PFSK-1 (cell line): Measurements from ENCODE around the gene QTRT2.

Experiments used
- FOXP2 ChIP-seq: optimal IDR thresholded peaks from 2 replicates; pipeline ENCODE3; 2011; ENCODE audit warnings: borderline replicate concordance, control low read depth, inconsistent platforms; ENCODE audit not compliant: insufficient read depth; ENCODE audit errors: extremely low read length, extremely low read depth
- POLR2AphosphoS5 ChIP-seq: IDR thresholded peaks from 2 replicates; pipeline ENCODE4 v1.6.1; 2012; ENCODE audit warnings: low read depth, mild to moderate bottlenecking, control low read depth, low read length, moderate library complexity
- SIN3A ChIP-seq: IDR thresholded peaks from 2 replicates; pipeline ENCODE4 v1.6.1; 2012; ENCODE audit warnings: mild to moderate bottlenecking, low read length, moderate library complexity, borderline replicate concordance; ENCODE audit not compliant: insufficient read depth
- TAF1 ChIP-seq: IDR thresholded peaks from 2 replicates; pipeline ENCODE4 v1.6.1; 2012; ENCODE audit warnings: low read length, control low read depth, borderline replicate concordance; ENCODE audit not compliant: insufficient read depth
- TF ChIP-seq, protein P1 (sequence below), 2 experiments: IDR thresholded peaks; 2 replicates each; pipeline versions ENCODE4 v1.6.1 to v1.8.0; 2011 to 2012; ENCODE audit warnings: low read depth in 2 of 2, low read length in 2 of 2, control low read depth in 1 of 2, inconsistent platforms in 1 of 2, mild to moderate bottlenecking in 1 of 2, moderate library complexity in 1 of 2; ENCODE audit not compliant: insufficient read depth in 1 of 2

QTRT2 gene

DNA sequence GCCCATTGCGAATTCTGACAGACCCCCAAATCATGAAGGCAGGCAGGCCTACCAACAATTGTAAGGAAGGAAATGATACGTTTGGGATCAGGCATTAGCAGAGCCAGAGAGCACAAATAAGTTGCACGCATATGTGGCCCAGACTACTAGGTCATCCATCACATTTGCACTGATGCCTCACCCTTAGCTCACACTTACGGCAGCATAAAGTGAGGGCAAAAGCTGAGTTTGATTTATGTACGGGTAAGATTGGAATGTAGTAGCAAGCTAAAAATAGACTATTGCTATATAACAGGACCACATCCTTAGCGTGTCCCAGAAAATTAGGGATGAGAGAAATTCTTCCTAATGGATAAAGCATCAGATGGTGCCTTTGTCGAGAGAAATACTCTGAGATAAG is 58.6 kb downstream of the QTRT2 start:
- no peak for TF ChIP-seq POLR2AphosphoS5
- TF ChIP-seq FOXP2 = no peak
- no peak for TF ChIP-seq TAF1
- TF ChIP-seq, protein P1, sequence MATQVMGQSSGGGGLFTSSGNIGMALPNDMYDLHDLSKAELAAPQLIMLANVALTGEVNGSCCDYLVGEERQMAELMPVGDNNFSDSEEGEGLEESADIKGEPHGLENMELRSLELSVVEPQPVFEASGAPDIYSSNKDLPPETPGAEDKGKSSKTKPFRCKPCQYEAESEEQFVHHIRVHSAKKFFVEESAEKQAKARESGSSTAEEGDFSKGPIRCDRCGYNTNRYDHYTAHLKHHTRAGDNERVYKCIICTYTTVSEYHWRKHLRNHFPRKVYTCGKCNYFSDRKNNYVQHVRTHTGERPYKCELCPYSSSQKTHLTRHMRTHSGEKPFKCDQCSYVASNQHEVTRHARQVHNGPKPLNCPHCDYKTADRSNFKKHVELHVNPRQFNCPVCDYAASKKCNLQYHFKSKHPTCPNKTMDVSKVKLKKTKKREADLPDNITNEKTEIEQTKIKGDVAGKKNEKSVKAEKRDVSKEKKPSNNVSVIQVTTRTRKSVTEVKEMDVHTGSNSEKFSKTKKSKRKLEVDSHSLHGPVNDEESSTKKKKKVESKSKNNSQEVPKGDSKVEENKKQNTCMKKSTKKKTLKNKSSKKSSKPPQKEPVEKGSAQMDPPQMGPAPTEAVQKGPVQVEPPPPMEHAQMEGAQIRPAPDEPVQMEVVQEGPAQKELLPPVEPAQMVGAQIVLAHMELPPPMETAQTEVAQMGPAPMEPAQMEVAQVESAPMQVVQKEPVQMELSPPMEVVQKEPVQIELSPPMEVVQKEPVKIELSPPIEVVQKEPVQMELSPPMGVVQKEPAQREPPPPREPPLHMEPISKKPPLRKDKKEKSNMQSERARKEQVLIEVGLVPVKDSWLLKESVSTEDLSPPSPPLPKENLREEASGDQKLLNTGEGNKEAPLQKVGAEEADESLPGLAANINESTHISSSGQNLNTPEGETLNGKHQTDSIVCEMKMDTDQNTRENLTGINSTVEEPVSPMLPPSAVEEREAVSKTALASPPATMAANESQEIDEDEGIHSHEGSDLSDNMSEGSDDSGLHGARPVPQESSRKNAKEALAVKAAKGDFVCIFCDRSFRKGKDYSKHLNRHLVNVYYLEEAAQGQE (IDR thresholded peaks at IDR 0.05; ENCODE audit: insufficient read depth in 1 of 2, low read depth in 2 of 2, low read length in 2 of 2) = no peak
- no peak for TF ChIP-seq SIN3A

DNA sequence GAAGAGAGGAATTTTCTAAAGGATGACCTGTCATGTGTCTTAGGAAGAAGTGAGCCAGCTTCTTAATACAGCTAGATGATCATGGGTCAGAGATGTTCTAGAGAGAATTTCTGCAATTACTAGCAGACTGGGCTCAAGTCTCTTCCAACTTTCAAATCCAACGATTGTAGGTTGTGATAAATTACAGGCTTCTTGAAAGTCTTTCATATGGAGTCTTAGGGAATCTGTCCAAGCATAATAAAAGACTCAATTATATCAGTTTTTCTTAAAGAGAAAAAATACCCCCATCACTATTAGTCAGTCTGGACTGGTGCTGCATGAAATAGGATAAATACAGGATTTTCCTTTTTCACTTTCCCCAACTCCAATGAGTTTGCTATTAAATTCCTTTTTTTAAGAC is 63.2 kb downstream of the QTRT2 start:
- TF ChIP-seq TAF1 (no peak), POLR2AphosphoS5 (no peak), FOXP2 (no peak), SIN3A (no peak)
- TF ChIP-seq, protein P1 (IDR thresholded peaks at IDR 0.05; ENCODE audit: insufficient read depth in 1 of 2, low read depth in 2 of 2, low read length in 2 of 2) = no peak

DNA sequence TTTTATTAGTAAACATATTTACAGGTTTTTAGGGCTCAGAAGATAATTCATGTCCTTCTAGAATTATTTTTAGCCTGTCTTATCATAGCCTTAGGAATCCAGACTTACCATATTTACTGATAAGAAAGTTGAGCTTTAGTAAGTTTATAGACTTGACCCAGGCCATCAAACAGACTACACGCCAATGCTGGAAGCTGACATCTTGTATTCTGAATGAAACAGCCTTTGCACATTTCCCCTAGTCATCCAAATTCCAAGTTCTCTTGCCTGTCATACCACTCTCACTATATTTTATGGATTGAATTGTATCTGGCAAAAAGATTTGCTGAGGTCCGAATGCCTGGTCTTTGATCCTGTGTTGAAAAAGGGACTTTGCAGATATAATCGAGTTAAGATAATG is 63.7 kb downstream of the QTRT2 start:
- TF ChIP-seq TAF1 (no peak), SIN3A (no peak), FOXP2 (no peak), POLR2AphosphoS5 (no peak)
- TF ChIP-seq, protein P1 (IDR thresholded peaks at IDR 0.05; ENCODE audit: insufficient read depth in 1 of 2, low read depth in 2 of 2, low read length in 2 of 2) = no peak

DNA sequence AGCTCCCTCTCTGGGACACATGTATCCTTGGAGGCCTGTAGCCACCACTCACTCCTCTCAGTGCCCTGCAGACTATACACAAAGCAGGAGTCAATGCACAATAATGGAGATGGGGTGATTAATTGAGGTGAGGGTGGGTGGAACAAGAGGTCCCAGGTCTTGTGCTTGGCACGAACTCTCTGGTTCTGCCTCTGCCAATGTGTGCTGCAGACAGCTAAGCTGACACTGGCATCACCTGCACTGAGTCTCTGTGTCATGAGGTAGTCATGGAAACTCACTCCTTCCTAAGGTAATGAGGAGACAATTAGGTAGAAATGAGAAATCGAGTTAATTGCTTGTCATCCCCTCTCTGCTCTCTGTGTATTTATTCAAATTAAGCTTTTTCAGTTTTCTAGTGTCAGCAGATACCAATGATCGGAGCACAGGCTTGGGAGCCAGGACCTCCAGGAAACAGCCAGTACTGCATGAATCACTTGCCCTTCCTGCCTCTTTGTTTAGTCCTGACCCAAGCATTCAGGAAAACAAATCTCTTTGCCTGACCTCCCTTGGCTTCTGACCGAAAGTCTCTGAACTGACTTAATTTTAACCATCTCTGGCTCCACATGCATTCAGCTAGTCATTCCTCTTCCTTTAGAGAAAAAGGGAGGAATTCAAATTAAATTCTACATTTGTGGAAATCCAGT is 65.6 kb downstream of the QTRT2 start:
- TF ChIP-seq FOXP2 (peak; percentile 35), POLR2AphosphoS5 (no peak), SIN3A (no peak), TAF1 (no peak)
- TF ChIP-seq, protein P1 (IDR thresholded peaks at IDR 0.05; ENCODE audit: insufficient read depth in 1 of 2, low read depth in 2 of 2, low read length in 2 of 2) = no peak

DNA sequence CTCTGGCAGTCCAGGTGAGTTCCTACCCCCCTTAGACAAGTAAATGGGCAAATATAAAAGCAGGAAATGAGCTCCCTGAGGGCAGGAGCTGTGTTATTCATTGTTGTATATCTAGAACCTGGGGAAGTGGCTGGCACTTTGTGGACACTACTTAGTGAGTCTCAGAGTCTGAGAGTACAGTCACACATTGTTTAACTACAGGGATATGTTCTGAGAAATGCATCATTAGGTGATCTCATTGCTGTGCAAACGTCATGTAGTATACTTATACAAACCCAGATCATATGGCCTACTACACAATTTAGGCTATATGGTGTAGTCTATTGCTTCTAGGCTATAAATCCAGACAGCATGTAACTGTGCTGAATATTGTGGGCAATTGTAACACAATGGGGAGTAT is 69.9 kb downstream of the QTRT2 start:
- TF ChIP-seq POLR2AphosphoS5 = no peak
